Gastroesophageal sphincter (tissue), 3 donors: Measurements from ENCODE around the gene ENPP7.

Experiments
- CTCF ChIP-seq, 4 experiments: fragments of 200-600 bp in 2 of 4; fragments of 450-650 bp in 2 of 4; sonication (generic) in 1 of 4; IDR thresholded peaks; one replicate each; pipeline ENCODE4 v1.5.1; 2017 to 2019; ENCODE audit warnings: antibody characterized with exemption in 4 of 4, mild to moderate bottlenecking in 2 of 4, moderate library complexity in 2 of 4
- POLR2AphosphoS5 ChIP-seq: sonication (generic); formaldehyde crosslinking; IDR thresholded peaks from one replicate; pipeline ENCODE4 v1.6.1; 2017; ENCODE audit warnings: antibody characterized with exemption

- TF ChIP-seq CTCF (IDR thresholded peaks at IDR 0.05): no peak
- no peak for TF ChIP-seq POLR2AphosphoS5
These were observed 12.9 kb downstream of the ENPP7 start for GRCh38 chr17:79743614-79744013.
